Measurements from ENCODE around the gene TGFA. TPM values are rescaled to one million over a fixed set of nuclear protein-coding genes. Genes with fewer than 3 reads are reported as not detected.

Gene TGFA
- 1.7 TPM in 1 of 2 replicates, not detected in the other for total RNA-seq (ENCODE audit: low replicate concordance)

DNA sequence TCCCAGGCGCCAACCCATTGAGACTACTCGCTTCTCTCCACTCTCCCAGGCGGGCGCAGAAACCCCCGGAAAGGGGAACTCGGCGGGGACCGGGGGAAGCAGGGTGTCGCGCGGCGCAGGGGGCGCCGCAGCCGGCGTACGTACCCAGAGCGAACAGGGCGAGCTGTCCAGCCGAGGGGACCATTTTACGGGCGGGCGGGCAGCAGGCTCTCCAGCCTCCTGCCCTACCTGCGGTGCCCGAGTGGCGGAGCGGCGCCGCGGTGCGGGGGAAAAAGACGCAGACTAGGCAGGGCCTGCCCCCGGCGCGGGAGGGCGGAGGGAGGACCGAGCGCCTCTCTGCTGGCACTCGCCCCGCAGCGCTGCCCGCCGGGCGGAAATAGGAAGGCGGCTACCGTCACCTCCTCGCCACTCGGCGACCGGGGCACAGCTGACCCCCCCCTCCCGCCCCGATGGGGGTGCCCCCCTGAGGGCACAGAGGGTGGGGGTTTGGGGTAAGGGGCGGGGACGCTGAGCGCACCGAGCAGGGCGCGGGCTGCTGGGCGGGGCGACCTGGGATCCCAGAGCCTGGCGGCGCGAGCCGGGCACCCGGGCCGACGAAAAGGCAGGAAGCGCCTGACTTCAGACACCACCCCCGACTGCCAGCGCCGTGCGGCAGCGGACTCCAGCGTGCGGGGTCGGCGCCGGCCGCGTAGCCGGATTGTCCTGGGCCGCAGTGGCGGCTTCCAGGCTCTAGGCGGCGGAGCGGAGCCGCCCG lies at the start of gene TGFA:
TSS of gene TGFA (minus strand) at position 243 of the 754 bp plus-strand sequence. CDS start at position 184, 59 bp downstream.

Other genes starting within 250 kb of the TGFA start
- gene ADD2, start 214.4 kb upstream of the TGFA start, total RNA-seq (ENCODE audit: low replicate concordance): under 0.01 and 0.35 TPM in 2 replicates
- not detected in 2 replicates for gene FIGLA, start 236.8 kb upstream of the TGFA start, total RNA-seq (ENCODE audit: low replicate concordance)

Measured in smooth muscle cell of the coronary artery (primary cell).